Prostate gland (tissue), 2 donors: ENCODE measurements around the gene C16orf74.

Experiments used
- CTCF ChIP-seq, 4 experiments: fragments of 200-600 bp in 2 of 4; fragments of 450-650 bp in 2 of 4; sonication (generic) in 2 of 4; IDR thresholded peaks; 1 replicate in 3 of 4; 2 replicates in 1 of 4; pipeline ENCODE4 v1.5.1; 2016 to 2019; ENCODE audit warnings: antibody characterized with exemption in 4 of 4, mild to moderate bottlenecking in 2 of 4, moderate library complexity in 2 of 4
- POLR2A ChIP-seq: fragments of 450-650 bp; IDR thresholded peaks from one replicate; pipeline ENCODE4 v1.6.1; 2016; ENCODE audit warnings: antibody characterized with exemption, mild to moderate bottlenecking

GRCh38 chr16:85704900-85705846 lies 45.7 kb downstream of the C16orf74 start:
- TF ChIP-seq CTCF (IDR thresholded peaks at IDR 0.05) (no peak), POLR2A (no peak)
